Activated CD4-positive, CD25-positive, alpha-beta regulatory T cell treated with anti-CD3 and anti-CD28 coated beads, Interleukin-2, amount 50 U/mL, for 72 hours (primary cell): ENCODE data around the gene S100A5.

Experiments used
- DNase-seq: peaks from one replicate; pipeline ENCODE4 v3.0.0; 2021

S100A5 gene

DNA sequence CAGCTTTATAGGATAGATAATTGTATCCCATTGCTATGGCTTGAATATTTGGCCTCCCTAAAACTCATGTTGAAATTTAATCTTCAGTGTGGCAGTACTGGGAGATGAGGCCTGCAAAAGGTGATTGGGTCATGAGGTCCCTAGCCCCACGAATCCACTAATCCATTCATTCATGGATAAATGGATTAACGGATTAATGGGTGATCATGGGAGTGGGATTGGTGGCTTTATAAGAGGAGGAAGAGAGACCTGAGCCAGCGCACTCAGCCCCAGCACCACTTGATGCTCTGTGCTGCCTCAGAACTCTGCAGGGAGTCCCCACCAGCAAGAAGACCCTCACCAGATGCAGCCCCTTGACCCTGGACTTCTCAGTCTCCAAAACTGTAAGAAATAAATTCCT, 37.0 kb downstream of the S100A5 start:
- no peak for DNase-seq

DNA sequence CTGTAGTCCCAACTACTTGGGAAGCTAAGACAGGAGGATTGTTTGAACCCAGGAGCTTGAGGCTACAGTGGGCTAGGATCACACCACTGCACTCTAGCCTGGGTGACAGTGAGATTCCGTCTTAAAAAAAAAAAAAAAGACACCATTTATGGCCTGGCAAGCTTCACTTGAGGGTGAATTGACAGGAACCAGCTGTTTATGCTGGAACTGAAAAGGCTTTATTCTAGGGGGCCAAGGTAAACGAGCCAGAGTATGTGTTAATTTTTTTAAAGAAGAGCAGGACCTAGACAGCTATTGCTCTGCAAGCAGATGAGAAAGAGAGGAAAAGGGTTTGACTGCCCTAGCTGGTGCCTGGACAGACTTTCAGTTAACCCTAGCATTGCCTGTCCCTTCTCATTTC, 42.0 kb downstream of the S100A5 start:
- no peak for DNase-seq

DNA sequence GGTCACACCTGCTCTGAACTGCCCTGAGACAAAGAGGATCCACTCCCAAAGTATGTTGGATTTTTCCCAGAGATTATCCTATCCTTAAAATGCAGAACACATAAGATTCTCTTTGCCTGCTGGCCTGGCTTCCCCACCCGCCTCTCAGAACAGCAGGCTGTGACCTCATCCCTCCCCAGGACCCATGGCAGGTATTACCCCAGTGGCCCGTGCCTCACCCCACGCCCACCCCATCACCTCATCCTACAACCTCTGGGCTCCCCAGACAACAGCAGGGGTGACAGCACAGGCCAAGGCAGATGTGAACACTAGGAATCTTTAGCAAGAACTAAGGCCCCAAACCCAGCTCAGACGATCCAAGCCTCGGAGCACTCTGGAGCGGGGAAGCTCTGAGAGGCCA, 45.2 kb downstream of the S100A5 start:
- DNase-seq: no peak

DNA sequence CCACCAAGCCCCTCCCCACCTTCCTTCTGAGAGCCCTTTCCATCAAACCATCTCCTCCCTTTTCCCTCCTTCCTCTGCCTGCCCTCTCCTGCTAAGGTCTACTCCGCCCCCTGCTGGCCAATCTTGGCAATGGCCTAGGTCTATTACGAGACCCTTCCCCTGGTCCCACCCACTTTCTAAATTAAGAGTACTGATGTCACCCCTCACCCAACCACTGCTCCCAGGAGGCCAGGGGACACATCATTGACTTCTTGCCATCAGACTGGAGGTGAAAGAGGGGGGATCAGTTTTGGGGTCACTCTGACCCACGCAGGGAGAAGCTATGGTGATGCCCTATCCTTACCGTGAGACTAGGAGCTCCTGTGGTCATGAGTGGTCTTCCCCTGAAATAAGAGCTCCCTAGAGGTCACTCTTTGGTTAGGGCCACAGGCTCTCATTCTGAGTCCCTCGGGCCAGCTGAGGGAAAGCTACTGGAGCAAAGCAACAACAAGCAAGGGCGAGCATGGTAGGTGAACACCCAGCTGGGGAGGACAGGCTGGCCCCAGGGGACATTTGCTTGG, 45.7 kb downstream of the S100A5 start:
- peak; percentile 86 for DNase-seq

DNA sequence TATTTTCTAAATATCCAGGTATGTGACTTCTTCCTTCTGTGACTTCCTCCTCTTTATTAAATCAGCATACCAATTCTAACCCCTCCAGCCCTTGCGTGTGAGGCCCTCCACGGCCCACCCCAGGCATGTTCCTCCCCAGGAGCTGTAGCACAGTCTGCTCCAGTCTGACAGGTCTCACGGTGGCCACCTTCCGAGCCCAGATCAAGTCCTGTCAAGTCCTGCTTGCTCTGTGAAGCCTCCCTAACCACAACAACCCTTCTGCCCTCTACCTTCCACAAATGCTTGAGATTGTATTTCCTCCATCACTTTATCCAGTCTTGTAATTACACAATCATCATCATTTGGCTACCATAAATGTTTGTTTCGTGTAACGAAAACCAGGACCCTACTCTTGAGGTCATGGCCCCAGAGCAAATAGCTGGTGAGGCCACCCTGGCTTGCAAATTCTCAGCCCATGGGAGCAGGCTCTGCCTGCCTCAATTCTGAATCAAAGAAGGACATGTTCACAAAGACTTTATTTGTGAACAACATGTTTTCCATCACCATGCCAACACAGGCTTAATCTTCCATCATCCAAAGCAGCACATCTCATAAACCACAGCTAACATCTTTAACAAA, 47.3 kb downstream of the S100A5 start:
- no peak for DNase-seq

DNA sequence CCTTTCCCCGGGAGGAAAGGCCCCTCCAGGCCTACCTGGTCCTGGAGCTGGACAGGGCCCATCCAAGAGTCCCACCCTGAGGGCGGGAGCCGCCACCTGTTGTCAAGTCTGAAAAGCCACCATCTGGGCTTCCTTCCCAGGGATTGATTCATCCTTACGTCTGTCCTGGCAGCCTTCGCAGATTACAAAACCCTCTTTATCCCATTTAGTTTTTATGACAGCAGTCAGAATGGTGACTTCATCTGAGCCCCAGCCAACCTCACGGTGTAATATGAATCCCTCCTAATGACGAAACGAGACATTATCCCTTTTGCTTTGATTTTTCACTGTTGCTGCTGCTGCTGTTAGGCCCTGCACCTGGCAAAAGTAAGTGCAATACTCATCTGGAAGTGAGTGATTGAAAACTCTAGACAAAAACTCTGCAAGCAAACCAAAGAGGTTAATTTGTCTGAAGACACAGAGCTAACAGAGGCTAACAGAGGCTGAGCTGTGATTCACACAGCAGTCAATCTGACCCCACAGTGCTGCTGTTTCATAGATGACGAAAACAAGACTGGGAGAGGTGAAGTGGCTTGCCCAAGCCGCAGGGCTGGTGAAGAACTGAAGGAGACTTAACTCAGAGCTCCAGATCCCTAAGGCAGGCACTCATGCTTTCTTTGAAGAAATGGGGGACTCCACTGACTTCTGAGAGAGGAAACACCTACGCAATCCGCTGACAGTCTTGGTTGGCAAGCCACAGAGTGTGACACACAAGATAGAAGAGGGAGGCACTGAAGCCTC, 50.3 kb downstream of the S100A5 start:
- DNase-seq: no peak

DNA sequence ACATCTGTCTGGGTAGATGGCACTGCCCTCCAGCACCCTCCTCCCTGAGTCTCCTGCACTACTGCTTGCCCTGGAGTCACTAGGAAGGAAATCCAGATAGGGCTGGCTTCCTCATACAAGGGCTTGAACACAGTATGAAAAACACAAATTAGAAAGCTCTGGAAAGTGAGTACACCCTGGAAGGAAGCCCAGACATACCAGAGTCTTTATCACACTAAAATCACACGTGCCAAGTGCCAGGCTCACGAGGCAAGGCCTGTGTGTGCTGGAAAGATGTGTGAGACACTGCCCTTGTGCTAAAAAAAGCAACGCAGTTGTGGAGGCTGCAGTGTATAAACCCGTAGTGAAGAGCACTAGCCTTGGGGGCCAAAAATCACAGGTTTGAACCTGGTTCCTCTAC, 52.0 kb downstream of the S100A5 start:
- DNase-seq: no peak

DNA sequence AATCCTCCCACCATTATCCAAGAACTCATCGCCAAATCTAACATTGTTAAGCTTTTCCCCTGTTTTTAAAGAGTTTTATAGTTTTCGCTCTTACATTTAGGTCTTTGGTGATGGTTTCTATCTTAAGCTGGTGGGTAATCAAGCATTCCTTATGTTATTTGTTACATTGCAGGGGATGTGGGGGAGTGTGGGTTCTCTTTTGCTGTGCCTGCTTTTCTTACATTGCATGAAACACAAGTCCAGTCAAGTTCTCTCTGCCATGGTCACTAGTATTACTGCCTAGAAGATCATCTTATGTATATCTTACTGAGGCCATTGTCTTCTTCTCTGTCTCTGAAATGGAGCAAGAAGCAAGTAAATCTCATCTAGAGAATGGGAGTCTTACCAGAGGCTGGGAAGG, 53.0 kb downstream of the S100A5 start:
- DNase-seq: no peak
